HG03342 (cell line): Measurements from ENCODE around the gene LEKR1.
"Not testable (repeated sequence)": the region's sequence is repeated elsewhere in the genome, so short reads cannot be mapped to it uniquely, and the experiment has no call there.

Experiments
- ATAC-seq: cut with Tn5 transposase; IDR thresholded peaks from one replicate; pipeline ENCODE4 v1.9.1; 2021; ENCODE audit warnings: mild to moderate bottlenecking, moderate library complexity; ENCODE audit not compliant: unreplicated experiment

LEKR1 gene

DNA sequence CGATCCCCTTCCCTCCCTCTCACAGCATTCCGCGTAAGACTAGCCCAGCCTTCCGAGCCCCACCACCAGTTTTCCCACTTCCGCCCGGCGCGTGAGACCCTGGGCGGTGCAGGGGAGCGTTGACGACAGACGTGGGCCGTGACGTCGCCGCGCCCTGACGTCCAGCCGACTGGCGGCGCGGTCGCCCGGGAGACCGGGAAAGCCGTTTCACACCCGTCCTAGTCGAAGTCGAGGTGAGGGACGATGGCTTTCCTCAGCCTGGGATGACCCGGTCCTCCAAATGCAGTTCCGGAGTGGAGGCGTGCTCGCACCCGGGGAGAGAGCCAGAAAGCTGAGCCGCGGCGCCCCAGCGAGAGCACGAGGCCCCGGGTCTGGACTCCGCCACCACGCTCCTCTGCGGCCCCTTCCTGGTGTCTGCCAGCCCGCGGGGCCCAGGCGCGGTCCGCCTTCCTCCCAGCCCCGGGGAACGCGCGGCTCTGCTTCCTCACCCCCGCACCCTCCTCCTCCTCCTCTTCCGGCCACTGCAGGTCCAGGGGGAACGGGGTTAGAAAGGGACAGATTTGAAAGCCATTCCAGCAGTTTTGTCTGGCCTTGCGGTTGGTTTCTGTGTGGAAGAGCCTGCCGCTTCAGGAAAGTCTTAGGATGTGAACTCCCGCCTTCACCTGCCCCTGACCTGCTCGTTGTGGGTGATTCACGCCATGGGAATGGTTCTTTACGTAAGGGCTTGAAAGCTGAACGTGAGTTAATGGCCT is at the start of gene LEKR1:
LEKR1 (plus strand) TSS at position 210 of the 752 bp plus-strand sequence. CDS start 2,977 bp downstream, outside the sequence.
- ATAC-seq: peak; percentile 84

DNA sequence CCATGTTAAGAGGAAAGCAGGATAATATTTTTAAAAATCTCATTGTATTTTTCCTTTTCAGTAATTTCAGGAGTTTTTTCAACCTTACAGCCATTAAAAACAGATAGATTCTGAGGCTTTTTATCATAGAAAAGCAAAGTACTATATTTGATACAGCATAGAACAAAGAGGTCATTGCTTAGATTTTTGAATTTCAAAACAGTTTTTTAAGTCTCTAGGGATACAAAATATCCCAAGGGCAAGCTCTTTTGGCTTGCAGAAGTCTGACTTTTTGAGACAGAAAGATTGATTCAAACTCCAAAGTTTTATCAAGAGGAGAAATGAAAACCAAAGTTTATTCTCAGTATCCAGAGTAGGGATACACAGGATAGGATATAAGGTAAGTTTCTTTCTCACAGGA is 49.3 kb upstream of the LEKR1 start:
- no peak for ATAC-seq

GRCh38 chr3:156781310-156782230 is 44.6 kb upstream of the LEKR1 start:
- no peak for ATAC-seq

DNA sequence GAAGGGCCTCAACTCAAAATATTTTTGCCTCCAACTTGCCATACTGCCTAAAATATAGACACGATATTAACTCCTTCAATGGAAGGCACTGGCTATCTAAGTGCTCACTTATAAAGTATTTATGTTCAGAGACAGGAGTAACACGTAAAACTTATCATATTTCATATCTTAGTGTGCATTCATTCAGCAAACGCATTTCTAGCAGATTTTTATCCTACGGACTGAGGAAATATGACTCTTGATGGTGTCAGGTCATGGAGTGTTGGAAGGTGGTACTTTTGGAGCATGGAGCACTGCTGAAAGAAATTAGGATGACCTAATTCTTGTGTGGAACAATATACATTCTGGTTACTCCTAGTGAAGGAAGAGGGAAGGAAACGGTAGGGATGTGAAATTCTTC is 43.8 kb upstream of the LEKR1 start:
- ATAC-seq: no peak

- no peak for ATAC-seq
These were observed 43.2 kb upstream of the LEKR1 start for GRCh38 chr3:156782921-156783320.

GRCh38 chr3:156787001-156787400 is 39.2 kb upstream of the LEKR1 start:
- no peak for ATAC-seq

DNA sequence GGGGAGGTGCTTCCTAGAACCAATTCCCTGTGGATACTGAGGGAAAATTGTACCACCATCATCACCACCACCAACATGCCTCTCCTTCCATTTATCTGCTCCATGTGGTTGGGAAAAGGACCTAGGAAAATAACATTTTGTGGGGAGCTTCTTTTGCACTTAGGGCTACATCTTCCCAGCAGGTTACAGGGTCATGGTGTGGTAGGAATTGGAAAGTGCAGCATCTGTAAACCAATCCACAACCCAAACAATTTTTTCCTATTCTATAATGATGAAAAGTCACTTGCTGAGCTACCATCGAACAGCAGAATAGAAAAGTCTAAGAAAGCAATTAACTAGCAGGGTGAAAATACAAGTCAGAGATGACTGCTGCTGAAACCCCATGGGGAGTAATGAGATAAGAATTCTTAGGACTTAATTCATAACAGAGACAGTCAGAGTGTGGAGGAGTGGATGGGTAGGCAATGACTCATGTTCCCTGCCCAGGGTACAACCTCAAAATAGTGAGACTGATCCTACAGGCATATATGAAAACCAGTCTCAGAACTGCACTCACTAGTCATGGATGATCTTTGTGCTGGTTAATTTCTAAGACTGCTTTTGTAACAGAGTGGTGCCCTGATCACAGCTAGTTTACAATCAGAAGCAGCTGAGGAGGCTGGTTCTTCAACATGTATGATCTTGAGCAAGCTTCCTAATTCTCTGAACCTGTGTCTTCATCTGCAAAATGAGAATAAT is 38.1 kb upstream of the LEKR1 start:
- no peak for ATAC-seq

DNA sequence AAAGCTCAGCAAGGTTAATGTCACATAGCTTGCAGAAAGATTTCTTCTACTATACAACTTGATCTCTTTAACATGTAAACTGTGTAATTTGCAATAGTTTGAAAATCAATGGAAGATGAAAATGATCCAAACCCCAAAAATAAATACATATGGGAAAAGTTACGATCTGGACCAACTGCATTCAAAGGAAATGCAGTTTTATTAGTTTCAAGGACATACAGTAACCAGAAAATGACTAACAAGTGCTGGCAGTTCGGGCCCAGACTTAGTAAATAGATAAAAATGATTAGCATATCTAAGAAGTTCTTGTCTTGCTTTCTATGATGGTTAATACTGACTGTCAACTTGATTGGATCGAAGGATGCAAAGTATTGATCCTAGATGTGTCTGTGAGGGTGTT is 37.3 kb upstream of the LEKR1 start:
- ATAC-seq: no peak

DNA sequence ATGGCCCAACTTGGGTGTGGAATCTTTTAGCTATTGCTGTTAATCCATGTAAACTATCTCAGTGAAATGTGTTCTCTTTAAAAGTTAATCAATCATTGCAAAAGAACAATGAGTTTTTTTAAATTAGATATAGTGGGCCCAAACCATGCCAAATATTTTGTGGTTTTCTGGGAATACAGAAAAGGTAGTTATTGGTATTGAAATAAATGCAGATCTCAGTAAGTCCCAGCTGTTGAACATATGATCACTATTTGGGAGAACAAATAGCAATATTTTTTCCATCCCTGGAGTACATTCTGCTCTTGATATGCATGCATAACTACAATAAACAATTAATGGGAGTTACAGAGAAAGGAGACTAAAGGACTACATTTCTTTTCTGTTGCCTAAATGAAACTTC is 36.0 kb upstream of the LEKR1 start:
- no peak for ATAC-seq

GRCh38 chr3:156792114-156792513 is 34.0 kb upstream of the LEKR1 start:
- ATAC-seq: no peak

DNA sequence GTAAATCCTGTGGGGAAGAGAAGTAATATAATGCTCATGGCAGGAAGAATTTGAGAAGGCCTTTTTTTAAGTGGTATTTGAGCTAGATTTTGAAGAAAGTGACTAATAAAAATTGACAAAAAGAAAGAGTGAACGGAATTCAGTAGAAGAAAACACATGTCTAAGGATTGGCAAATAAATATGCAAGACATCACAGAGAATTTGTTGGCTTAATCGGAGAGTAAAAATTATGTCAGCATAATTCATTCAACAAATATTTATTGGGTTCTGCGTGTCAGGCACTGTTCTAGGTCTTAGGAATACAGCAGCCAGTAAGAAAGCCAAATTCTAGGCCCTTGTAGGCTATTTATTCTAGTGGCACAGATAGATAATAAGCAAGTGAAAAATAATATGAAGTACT is 33.6 kb upstream of the LEKR1 start:
- ATAC-seq: no peak

DNA sequence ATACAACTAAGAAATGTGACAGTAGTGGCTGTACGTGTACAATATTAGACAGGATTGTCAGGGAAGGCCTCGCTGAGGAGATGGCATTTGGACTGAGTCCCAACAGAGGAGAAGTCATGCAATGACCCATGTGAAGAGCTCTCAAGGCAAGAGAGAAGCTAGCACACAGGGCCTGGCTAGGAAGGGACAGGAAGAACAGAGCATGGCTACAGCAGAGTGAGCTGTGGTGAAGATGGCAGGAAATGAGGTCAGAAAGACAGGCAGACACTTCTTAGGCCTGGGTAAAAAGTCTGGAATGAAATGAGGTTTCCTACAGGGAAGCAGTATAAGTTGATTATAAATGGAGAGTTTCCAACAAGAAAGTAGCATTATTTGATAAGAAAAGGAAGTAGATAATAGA is 33.2 kb upstream of the LEKR1 start:
- ATAC-seq: no peak

DNA sequence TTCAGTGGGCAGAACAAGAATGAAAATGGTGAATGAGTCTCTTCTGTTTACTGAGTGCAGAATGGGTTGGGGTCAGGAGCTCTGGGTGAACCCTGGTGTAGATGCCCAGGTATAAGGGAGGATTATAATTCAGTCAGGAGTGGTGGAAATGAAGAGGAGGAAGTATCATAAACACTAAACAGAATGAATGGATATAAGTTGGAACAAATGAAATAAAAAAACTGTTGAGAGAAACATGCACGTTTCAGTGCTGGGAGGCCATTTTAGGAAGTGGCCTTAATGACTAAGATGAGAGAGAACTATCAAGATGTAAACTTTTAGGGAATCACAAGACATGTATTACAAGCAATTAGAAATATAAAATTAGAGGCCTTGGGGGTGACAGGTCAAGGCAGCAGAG is 32.8 kb upstream of the LEKR1 start:
- no peak for ATAC-seq

- no peak for ATAC-seq
These were observed 32.3 kb upstream of the LEKR1 start for GRCh38 chr3:156793851-156794250.

- ATAC-seq: no peak
These were observed 30.2 kb upstream of the LEKR1 start for GRCh38 chr3:156795890-156796481.

GRCh38 chr3:156797368-156797767 is 28.8 kb upstream of the LEKR1 start:
- ATAC-seq: no peak

DNA sequence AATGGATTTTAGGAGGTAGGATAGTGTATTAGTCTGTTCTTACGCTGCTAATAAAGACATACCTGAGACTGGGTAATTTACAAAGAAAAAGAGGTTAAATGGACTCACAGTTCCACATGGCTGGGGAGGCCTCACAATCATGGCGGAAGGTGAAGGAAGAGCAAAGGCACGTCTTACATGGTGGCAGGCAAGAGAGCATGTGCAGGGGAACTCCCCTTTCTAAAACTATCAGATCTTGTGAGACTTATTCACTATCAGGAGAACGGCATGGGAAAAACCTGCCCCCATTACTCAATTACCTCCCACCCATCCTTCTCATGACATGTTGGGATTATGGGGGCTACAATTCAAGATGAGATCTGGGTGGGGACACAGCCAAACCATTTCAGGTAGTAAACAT is 25.9 kb upstream of the LEKR1 start:
- ATAC-seq: not testable (repeated sequence)

- ATAC-seq: no peak
These were observed 24.4 kb upstream of the LEKR1 start for GRCh38 chr3:156801746-156802145.

DNA sequence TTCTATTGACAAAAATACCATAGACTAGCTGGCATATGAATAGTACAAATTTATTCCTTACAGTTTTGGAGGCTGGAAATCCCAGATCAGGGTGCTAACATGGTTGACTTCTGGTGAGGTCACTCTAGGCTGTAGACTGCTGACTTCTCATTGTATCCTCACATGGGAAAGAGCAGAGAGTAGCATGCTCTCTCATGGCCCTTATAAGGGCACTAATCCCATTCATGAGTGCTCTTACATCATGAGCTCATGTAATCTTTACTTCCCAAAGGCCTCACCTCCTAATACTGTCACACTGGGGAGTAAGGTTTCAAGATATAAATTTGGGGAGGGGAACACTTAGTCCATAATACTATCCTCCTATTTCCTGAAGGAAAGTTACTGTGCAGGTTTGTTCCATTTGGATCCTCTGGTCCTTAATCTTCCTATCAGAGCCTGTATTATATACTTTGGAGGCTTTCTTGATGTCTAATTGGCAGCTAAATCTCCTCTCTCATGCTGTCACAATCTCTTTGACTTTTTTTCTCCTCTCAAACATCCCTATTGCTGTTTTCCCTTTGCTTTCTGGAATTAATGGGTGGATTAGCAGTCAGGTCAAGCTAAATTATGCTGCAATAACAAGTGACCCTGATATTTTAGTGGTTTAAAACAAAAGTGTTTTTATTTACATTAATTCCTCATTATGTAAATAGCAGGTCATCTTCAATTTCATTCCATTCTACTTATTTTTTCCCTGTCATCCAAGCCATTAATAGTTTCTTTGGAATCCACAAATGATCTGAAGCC is 23.1 kb upstream of the LEKR1 start:
- ATAC-seq: no peak
